ENCODE results near the gene ASS1. TPM values are rescaled to one million over a fixed set of nuclear protein-coding genes. Genes with fewer than 3 reads are reported as not detected.

The ASS1 gene
- total and polyA plus RNA-seq, 4 experiments from 2014 or later: not detected

- Mint-ChIP-seq H3K36me3 (peaks cover 0 to 10% of the 10 kb centered on the region in 2 donors), H3K4me1 (peaks cover 0 to 3% (median 0%) of the 10 kb centered on the region in 4 donors), H3K9me3 (peaks cover 2 to 24% (median 16%) of the 10 kb centered on the region in 8 donors), H3K4me3 (no peak overlapping the region), H3K27me3 (peaks cover 12 to 16% of the 10 kb centered on the region in 2 donors), H3K27ac (peak overlapping the region in 1 of 7 donors; percentile 52)
- DNase-seq: no peak
- ChIA-PET CTCF (ENCODE audit: partially characterized antibody) (no interaction called here), POLR2A (ENCODE audit: partially characterized antibody) (no interaction called here)
- intact Hi-C loops (cut with micrococcal nuclease): no loop called here
- no peaks in the 10 kb centered on the region for H3K9me3 ChIP-seq (ENCODE audit: control insufficient read depth in 1 of 2, low read length in 2 of 2)
- no peaks in the 10 kb centered on the region for H3K36me3 ChIP-seq (ENCODE audit: insufficient read depth, low read length)
- H3K4me1 ChIP-seq (ENCODE audit: insufficient read depth, low read length): no peaks in the 10 kb centered on the region
- H3K4me3 ChIP-seq (ENCODE audit: low read length in 2 of 2): no peak overlapping the region
- no peaks in the 10 kb centered on the region for H3K27me3 ChIP-seq (ENCODE audit: insufficient read depth, low read length)
- no peak overlapping the region for H3K27ac ChIP-seq (ENCODE audit: low read depth, low read length)
These were observed 6.3 kb upstream of the ASS1 start for GRCh38 chr9:130438382-130438981.

- Mint-ChIP-seq H3K4me1 (peaks cover 0 to 6% (median 2%) of the 10 kb centered on the region in 4 donors), H3K27ac (no peak overlapping the region), H3K4me3 (no peak overlapping the region), H3K27me3 (peaks cover 12 to 20% of the 10 kb centered on the region in 2 donors), H3K9me3 (peaks cover 2 to 24% (median 16%) of the 10 kb centered on the region in 8 donors), H3K36me3 (peaks cover 0 to 10% of the 10 kb centered on the region in 2 donors)
- intact Hi-C loops (cut with micrococcal nuclease): no loop called here
- H3K4me1 ChIP-seq (ENCODE audit: insufficient read depth, low read length): peaks cover 4% of the 10 kb centered on the region
- no peaks in the 10 kb centered on the region for H3K36me3 ChIP-seq (ENCODE audit: insufficient read depth, low read length)
- no peak overlapping the region for H3K27ac ChIP-seq (ENCODE audit: low read depth, low read length)
- H3K27me3 ChIP-seq (ENCODE audit: insufficient read depth, low read length): peaks cover 6% of the 10 kb centered on the region
- H3K4me3 ChIP-seq (ENCODE audit: low read length in 2 of 2): no peak overlapping the region
- CTCF ChIA-PET (ENCODE audit: partially characterized antibody): no interaction called here
- H3K9me3 ChIP-seq (ENCODE audit: control insufficient read depth in 1 of 2, low read length in 2 of 2): no peaks in the 10 kb centered on the region
- POLR2A ChIA-PET (ENCODE audit: partially characterized antibody): no interaction called here
- DNase-seq: no peak
These were observed 3.7 kb upstream of the ASS1 start for GRCh38 chr9:130441031-130441430.

DNA sequence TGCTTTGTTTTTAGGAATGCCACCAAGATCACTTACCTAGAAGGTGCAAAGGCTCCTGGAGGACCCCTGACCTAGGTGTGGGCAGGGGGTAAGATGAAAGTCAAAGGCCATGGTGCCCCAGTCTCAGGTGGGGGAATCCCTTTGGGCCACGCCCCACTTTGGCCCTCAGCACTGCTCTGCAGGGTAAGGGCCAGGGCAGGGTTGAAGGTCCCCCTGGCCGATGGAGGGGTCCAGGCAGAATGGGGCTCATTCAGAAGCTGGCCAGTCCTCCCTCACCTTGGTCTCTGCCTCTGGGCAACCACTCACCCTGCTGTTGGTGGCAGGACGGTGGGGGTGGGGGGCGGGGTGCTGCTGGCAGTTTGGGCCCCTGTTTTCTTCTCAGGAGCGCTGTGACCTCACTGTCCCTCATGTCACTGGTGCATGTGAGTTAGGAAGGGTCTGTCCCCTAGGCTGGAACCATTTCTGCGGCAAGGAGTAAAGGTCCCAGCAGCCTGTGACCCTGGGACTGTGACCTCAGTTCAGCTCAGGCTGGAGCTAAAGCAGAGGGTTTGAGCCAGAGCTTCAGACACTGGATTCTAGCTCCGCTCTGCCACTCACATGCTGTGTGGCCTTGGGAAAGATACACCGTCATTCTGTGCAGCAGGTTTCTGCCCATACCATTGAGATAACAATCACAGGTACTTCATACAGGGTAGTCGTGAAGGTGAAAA, 1.9 kb upstream of the ASS1 start:
- H3K27me3 Mint-ChIP-seq: peaks cover 20 to 22% of the 10 kb centered on the region in 2 donors
- CTCF ChIA-PET (ENCODE audit: partially characterized antibody): no interaction called here
- DNase-seq: no peak
- peaks cover 2 to 24% (median 16%) of the 10 kb centered on the region in 8 donors for H3K9me3 Mint-ChIP-seq
- Histone ChIP-seq H3K4me1 (ENCODE audit: insufficient read depth, low read length) (peaks cover 4% of the 10 kb centered on the region), H3K27ac (ENCODE audit: low read depth, low read length) (no peak overlapping the region), H3K27me3 (ENCODE audit: insufficient read depth, low read length) (peaks cover 6% of the 10 kb centered on the region), H3K36me3 (ENCODE audit: insufficient read depth, low read length) (no peaks in the 10 kb centered on the region), H3K4me3 (ENCODE audit: low read length in 2 of 2) (no peak overlapping the region), H3K9me3 (ENCODE audit: control insufficient read depth in 1 of 2, low read length in 2 of 2) (no peaks in the 10 kb centered on the region)
- intact Hi-C loops (cut with micrococcal nuclease): no loop called here
- POLR2A ChIA-PET (ENCODE audit: partially characterized antibody): no interaction called here
- peaks cover 0 to 6% (median 2%) of the 10 kb centered on the region in 4 donors for H3K4me1 Mint-ChIP-seq
- H3K27ac Mint-ChIP-seq: no peak overlapping the region
- peak overlapping the region in 1 of 8 donors; percentile 17 for H3K4me3 Mint-ChIP-seq
- H3K36me3 Mint-ChIP-seq: peaks cover 0 to 10% of the 10 kb centered on the region in 2 donors

GRCh38 chr9:130443456-130443801, 1.3 kb upstream of the ASS1 start:
- peaks cover 0 to 6% (median 2%) of the 10 kb centered on the region in 4 donors for H3K4me1 Mint-ChIP-seq
- no peaks in the 10 kb centered on the region for H3K9me3 ChIP-seq (ENCODE audit: control insufficient read depth in 1 of 2, low read length in 2 of 2)
- H3K4me1 ChIP-seq (ENCODE audit: insufficient read depth, low read length): peaks cover 4% of the 10 kb centered on the region
- peaks cover 2 to 24% (median 16%) of the 10 kb centered on the region in 8 donors for H3K9me3 Mint-ChIP-seq
- H3K36me3 Mint-ChIP-seq: peaks cover 0 to 10% of the 10 kb centered on the region in 2 donors
- DNase-seq: no peak
- CTCF ChIA-PET (ENCODE audit: partially characterized antibody): no interaction called here
- no peak overlapping the region for H3K27ac ChIP-seq (ENCODE audit: low read depth, low read length)
- intact Hi-C loops (cut with micrococcal nuclease): no loop called here
- H3K4me3 Mint-ChIP-seq: peak overlapping the region in 4 of 8 donors; percentile 17 to 52 (median 48)
- peaks cover 6% of the 10 kb centered on the region for H3K27me3 ChIP-seq (ENCODE audit: insufficient read depth, low read length)
- no peaks in the 10 kb centered on the region for H3K36me3 ChIP-seq (ENCODE audit: insufficient read depth, low read length)
- no peak overlapping the region for H3K4me3 ChIP-seq (ENCODE audit: low read length in 2 of 2)
- H3K27me3 Mint-ChIP-seq: peaks cover 24 to 26% of the 10 kb centered on the region in 2 donors
- no peak overlapping the region for H3K27ac Mint-ChIP-seq
- POLR2A ChIA-PET (ENCODE audit: partially characterized antibody): no interaction called here

- ChIA-PET CTCF (ENCODE audit: partially characterized antibody) (no interaction called here), POLR2A (ENCODE audit: partially characterized antibody) (no interaction called here)
- H3K4me1 ChIP-seq (ENCODE audit: insufficient read depth, low read length): peaks cover 4% of the 10 kb centered on the region
- Mint-ChIP-seq H3K27me3 (peaks cover 25 to 26% of the 10 kb centered on the region in 2 donors), H3K36me3 (peaks cover 0 to 10% of the 10 kb centered on the region in 2 donors), H3K4me3 (peak overlapping the region in 5 of 8 donors; percentile 13 to 52 (median 46)), H3K27ac (no peak overlapping the region), H3K4me1 (peaks cover 0 to 6% (median 2%) of the 10 kb centered on the region in 4 donors), H3K9me3 (peaks cover 2 to 24% (median 16%) of the 10 kb centered on the region in 8 donors)
- no peak overlapping the region for H3K4me3 ChIP-seq (ENCODE audit: low read length in 2 of 2)
- H3K27me3 ChIP-seq (ENCODE audit: insufficient read depth, low read length): peaks cover 6% of the 10 kb centered on the region
- H3K9me3 ChIP-seq (ENCODE audit: control insufficient read depth in 1 of 2, low read length in 2 of 2): no peaks in the 10 kb centered on the region
- DNase-seq: no peak
- H3K36me3 ChIP-seq (ENCODE audit: insufficient read depth, low read length): no peaks in the 10 kb centered on the region
- intact Hi-C loops (cut with micrococcal nuclease): no loop called here
- no peak overlapping the region for H3K27ac ChIP-seq (ENCODE audit: low read depth, low read length)
These were observed 795 bp upstream of the ASS1 start for GRCh38 chr9:130443840-130444492.

DNA sequence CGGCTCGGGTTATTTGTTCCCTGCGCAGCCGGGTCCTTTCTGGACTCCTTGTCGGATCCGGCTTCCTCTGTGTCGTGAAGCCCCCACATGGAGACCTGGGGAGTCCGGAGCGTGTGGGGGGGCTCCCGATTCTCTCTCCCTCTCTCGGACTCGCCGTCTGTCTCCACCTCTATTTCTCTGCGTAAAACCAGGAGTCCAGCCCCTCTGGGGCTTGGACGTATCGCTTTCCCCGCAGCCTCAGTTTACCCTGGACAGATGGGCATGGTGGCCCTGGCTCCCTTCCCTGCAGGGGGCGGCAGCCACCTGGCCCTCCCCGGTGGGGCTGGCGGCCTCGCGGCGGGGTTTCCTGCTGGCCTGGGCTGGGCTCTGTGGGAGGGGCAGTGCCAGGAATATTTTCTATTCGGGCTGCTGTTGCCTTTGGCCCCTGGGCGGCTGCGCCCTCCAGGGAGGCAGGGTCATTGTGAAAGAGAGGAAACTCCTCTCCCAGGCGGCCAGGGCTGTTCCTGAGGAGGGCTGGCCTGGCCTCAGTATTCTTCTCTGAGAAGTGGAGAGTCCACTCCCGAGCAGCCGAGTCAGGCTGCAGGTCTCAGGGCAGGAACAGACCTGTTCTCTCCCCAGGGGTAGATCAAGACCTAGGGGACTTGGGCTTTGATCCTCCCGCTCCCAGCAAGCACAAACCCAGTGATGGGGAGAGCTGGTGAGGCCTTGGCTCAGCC, 665 bp downstream of the ASS1 start:
- no peak overlapping the region for H3K27ac Mint-ChIP-seq
- ChIA-PET POLR2A (ENCODE audit: partially characterized antibody) (no interaction called here), CTCF (ENCODE audit: partially characterized antibody) (no interaction called here)
- DNase-seq: no peak
- Histone ChIP-seq H3K9me3 (ENCODE audit: control insufficient read depth in 1 of 2, low read length in 2 of 2) (no peaks in the 10 kb centered on the region), H3K4me3 (ENCODE audit: low read length in 2 of 2) (no peak overlapping the region), H3K4me1 (ENCODE audit: insufficient read depth, low read length) (peaks cover 4% of the 10 kb centered on the region), H3K36me3 (ENCODE audit: insufficient read depth, low read length) (no peaks in the 10 kb centered on the region), H3K27ac (ENCODE audit: low read depth, low read length) (no peak overlapping the region), H3K27me3 (ENCODE audit: insufficient read depth, low read length) (peaks cover 6% of the 10 kb centered on the region)
- peak overlapping the region in 5 of 8 donors; percentile 34 to 72 (median 41) for H3K4me3 Mint-ChIP-seq
- intact Hi-C loops (cut with micrococcal nuclease): no loop called here
- peaks cover 0 to 7% of the 10 kb centered on the region in 2 donors for H3K36me3 Mint-ChIP-seq
- H3K4me1 Mint-ChIP-seq: peaks cover 0 to 6% (median 2%) of the 10 kb centered on the region in 4 donors
- H3K9me3 Mint-ChIP-seq: peaks cover 0 to 18% (median 14%) of the 10 kb centered on the region in 8 donors
- H3K27me3 Mint-ChIP-seq: peaks cover 21 to 30% of the 10 kb centered on the region in 2 donors
